GM12878 (cell line): ENCODE results near the gene ARAF. TPM values are rescaled to one million over a fixed set of nuclear protein-coding genes. Genes with fewer than 3 reads are reported as not detected.

Experiments used
- ATAC-seq: fragments of 200-7000 bp; cut with Tn5 transposase; 3 replicates; pipeline ENCODE4 v1.9.1; 2020; ENCODE audit warnings: mild to moderate bottlenecking, moderate library complexity
- BruUV-seq: library from RNA; stranded (reverse); fragments of 400-500 nt; replicated peaks from 2 replicates; lab custom pipeline; 2021; lab: Mats Ljungman, UMichigan
- CTCF ChIA-PET: fragments of 300-600 bp; sonication (Branson Sonifier 250); formaldehyde crosslinking; extraction: SDS; loops from one replicate; lab custom pipeline; 2021; ENCODE audit warnings: inconsistent platforms; lab: Yijun Ruan, JAX
- POLR2A ChIA-PET: fragments of 350-600 bp; formaldehyde crosslinking; extraction: SDS; loops from one replicate; lab custom pipeline; 2021; ENCODE audit warnings: inconsistent platforms; lab: Charles Lee
- RAD21 ChIA-PET: fragments of 300-600 bp; sonication (Branson Sonifier 250); formaldehyde crosslinking; loops from one replicate; lab custom pipeline; 2023; ENCODE audit warnings: antibody characterized with exemption; ENCODE audit not compliant: unreplicated experiment; lab: Charles Lee
- SMC1A ChIA-PET: fragments of 300-600 bp; sonication (Branson Sonifier 250); formaldehyde crosslinking; loops from one replicate; lab custom pipeline; 2023; ENCODE audit not compliant: unreplicated experiment, uncharacterized antibody; lab: Charles Lee
- DNase-seq: peaks from one replicate; pipeline ENCODE4 v3.0.0-alpha.2; 2011; ENCODE audit warnings: low read depth, low spot score
- FAIRE-seq: peaks from 3 replicates; lab custom pipeline; 2011; peaks lifted over from hg19 to GRCh38; lab: Jason Lieb, UNC
- H2AFZ ChIP-seq: 2 replicates; pipeline ENCODE4 v1.6.0; 2011; ENCODE audit warnings: low read depth, low read length, control low read depth; ENCODE audit not compliant: control insufficient read depth
- H3K27ac ChIP-seq: 2 replicates; pipeline ENCODE4 v1.5.1; 2011; ENCODE audit warnings: control low read depth; ENCODE audit not compliant: control insufficient read depth, insufficient read depth
- H3K27me3 ChIP-seq, 2 experiments: replicated peaks in 1 of 2; 2 replicates each; pipeline versions ENCODE4 v1.6.0 to v1.6.1; 2011; ENCODE audit warnings: low read length in 1 of 2; ENCODE audit not compliant: control insufficient read depth in 2 of 2, insufficient read depth in 2 of 2
- H3K36me3 ChIP-seq, 2 experiments: 2 replicates each; pipeline ENCODE4 v1.5.1; 2011; ENCODE audit warnings: low read length in 1 of 2; ENCODE audit not compliant: control insufficient read depth in 2 of 2, insufficient read depth in 2 of 2
- H3K4me1 ChIP-seq: 2 replicates; pipeline ENCODE4 v1.6.1; 2011; ENCODE audit warnings: mild to moderate bottlenecking, low read length, moderate library complexity, mixed read lengths; ENCODE audit not compliant: control insufficient read depth, insufficient read depth
- H3K4me2 ChIP-seq: 2 replicates; pipeline ENCODE4 v1.6.0; 2011; ENCODE audit warnings: control low read depth; ENCODE audit not compliant: control insufficient read depth, insufficient read depth
- H3K4me3 ChIP-seq: fragments of 200-600 bp; sonication (generic); 2 replicates; pipeline ENCODE4 v1.5.1; 2016
- H3K79me2 ChIP-seq: 2 replicates; pipeline ENCODE4 v1.6.0; 2011; ENCODE audit warnings: low read length; ENCODE audit not compliant: control insufficient read depth, insufficient read depth
- H3K9ac ChIP-seq: 2 replicates; pipeline ENCODE4 v1.8.0; 2011; ENCODE audit warnings: low read length, control low read depth, mixed read lengths; ENCODE audit not compliant: control insufficient read depth, insufficient read depth
- H3K9me3 ChIP-seq: replicated peaks from 3 replicates; pipeline ENCODE4 v1.5.1; 2011; ENCODE audit warnings: mild to moderate bottlenecking, low read length; ENCODE audit not compliant: control insufficient read depth, insufficient read depth
- H4K20me1 ChIP-seq: 2 replicates; pipeline ENCODE4 v1.6.0; 2011; ENCODE audit not compliant: control insufficient read depth, insufficient read depth
- ATF7 ChIP-seq: fragments of 450-650 bp; IDR thresholded peaks from 2 replicates; pipeline ENCODE4 v1.6.1; 2016; ENCODE audit warnings: low read depth, mild to moderate bottlenecking
- BACH1 ChIP-seq: fragments of 450-650 bp; IDR thresholded peaks from 2 replicates; pipeline ENCODE4 v1.6.1; 2017; ENCODE audit warnings: mild to moderate bottlenecking, borderline replicate concordance
- CHD4 ChIP-seq: fragments of 200-600 bp; sonication (generic); IDR thresholded peaks from 2 replicates; pipeline ENCODE4 v1.6.1; 2016; ENCODE audit warnings: mild to moderate bottlenecking
- NFYA ChIP-seq: IDR thresholded peaks from 2 replicates; pipeline ENCODE4 v1.6.1; 2011; ENCODE audit warnings: low read depth, mild to moderate bottlenecking, low read length, improper control_type of control experiment, borderline replicate concordance
- RAD21 ChIP-seq: IDR thresholded peaks from 2 replicates; pipeline ENCODE4 v1.6.1; 2011; ENCODE audit warnings: mild to moderate bottlenecking, low read depth, low read length, moderate library complexity; ENCODE audit not compliant: insufficient read depth
- RCOR1 ChIP-seq: conservative IDR thresholded peaks from 2 replicates; pipeline ENCODE4 v1.6.1; 2012; ENCODE audit warnings: low read depth, low read length, improper control_type of control experiment
- SIX5 ChIP-seq: IDR thresholded peaks from 2 replicates; pipeline ENCODE4 v1.6.1; 2011; ENCODE audit warnings: mild to moderate bottlenecking, low read depth, low read length, moderate library complexity; ENCODE audit not compliant: severe bottlenecking
- TBL1XR1 ChIP-seq: IDR thresholded peaks from 2 replicates; pipeline ENCODE4 v1.6.1; 2012; ENCODE audit warnings: low read depth, low read length, improper control_type of control experiment
- YY1 ChIP-seq: IDR thresholded peaks from 2 replicates; pipeline ENCODE4 v1.6.1; 2011; ENCODE audit warnings: low read depth, mild to moderate bottlenecking, low read length
- WGBS: methylation state at CpG from one replicate; pipeline ENCODE4 v1.1.6; 2016; ENCODE audit warnings: low lambda C conversion rate; ENCODE audit not compliant: insufficient replicate concordance, insufficient coverage; ENCODE audit errors: missing lambda C conversion rate; 5-methylcytosine and 5-hydroxymethylcytosine counted together
- in situ Hi-C: fragments of 300-500 bp; cut with MboI; formaldehyde crosslinking; loops from 9 replicates; pipeline ENCODE4 v1.14.3; 2018; ENCODE audit warnings: mixed read lengths
- intact Hi-C: fragments of 100-400 bp; cut with micrococcal nuclease; formaldehyde crosslinking; loops from one replicate; pipeline ENCODE4 v1.14.2; 2022; ENCODE audit not compliant: unreplicated experiment
- polyA plus RNA-seq, 11 experiments: library from polyadenylated mRNA; depleted of rRNA in 4 of 11; unstranded in 6 of 11; stranded (reverse) in 5 of 11; fragments of >200 nt; fragmentation: Nextera tagmentation in 4 of 11; fragmentation: Illumina TruSeq in 1 of 11; extraction: Ambion mirVana in 4 of 11; extraction: Trizol in 1 of 11; gene quantifications; 1 replicate in 1 of 11; 2 replicates in 10 of 11; pipeline versions ENCODE4 v1.2.1 to v1.2.3, GENCODE V29; 2011 to 2016; ENCODE audit warnings: inconsistent platforms in 2 of 11, missing spikeins in 2 of 11, low read depth in 1 of 11
- total RNA-seq, 4 experiments: library from RNA; depleted of rRNA in 3 of 4; stranded (reverse); fragments of >200 nt in 3 of 4; fragmentation: Illumina TruSeq in 1 of 4; extraction: Trizol in 1 of 4; gene quantifications; 2 replicates each; pipeline versions ENCODE4 v1.2.1 to v1.2.3, GENCODE V29; 2013 to 2021
- TF ChIP-seq, protein P1 (sequence below): fragments of 450-650 bp; IDR thresholded peaks from 2 replicates; pipeline ENCODE4 v1.6.1; 2016; ENCODE audit warnings: mild to moderate bottlenecking, moderate library complexity, borderline replicate concordance

ARAF gene
- total and polyA plus RNA-seq, 10 of the 15 experiments (the other 5 are each of a cell fraction or from before 2014, with no cell fraction given) = 5.0 to 79.2 (median 39.1) TPM

DNA sequence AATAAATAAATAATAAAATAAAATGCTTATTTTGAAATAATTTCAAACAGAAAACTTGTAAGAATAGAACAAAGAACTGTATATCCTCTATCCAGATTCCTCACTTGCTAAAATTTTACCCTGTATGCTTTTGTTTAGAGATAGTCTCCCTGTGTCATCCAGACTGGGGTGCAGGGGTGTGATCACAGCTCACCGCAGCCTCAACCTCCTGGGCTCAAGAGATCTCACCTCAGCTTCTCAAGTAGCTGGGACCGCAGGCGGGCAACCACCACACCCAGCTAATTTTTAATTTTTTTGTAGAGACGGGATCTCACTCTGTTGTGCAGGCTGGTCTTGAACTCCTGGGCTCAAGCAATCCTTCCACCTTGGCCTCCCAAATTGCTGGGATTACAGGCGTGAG, 17.5 kb upstream of the ARAF start:
- Histone ChIP-seq H3K4me1 (no peaks in the 10 kb centered on the region), H3K9ac (no peak overlapping the region), H3K4me3 (no peak overlapping the region), H2AFZ (no peak overlapping the region), H3K4me2 (no peak overlapping the region), H3K79me2 (no peaks in the 10 kb centered on the region), H3K9me3 (no peaks in the 10 kb centered on the region), H4K20me1 (no peaks in the 10 kb centered on the region), H3K36me3 (no peaks in the 10 kb centered on the region), H3K27me3 (no peaks in the 10 kb centered on the region), H3K27ac (no peak overlapping the region)
- WGBS = 86% methylated on average over 5 of the region's 5 CpGs
- TF ChIP-seq SIX5 (no peak), RAD21 (no peak), ATF7 (no peak), BACH1 (no peak), TBL1XR1 (no peak), CHD4 (no peak), NFYA (no peak), RCOR1 (no peak), YY1 (no peak)
- TF ChIP-seq, protein P1, sequence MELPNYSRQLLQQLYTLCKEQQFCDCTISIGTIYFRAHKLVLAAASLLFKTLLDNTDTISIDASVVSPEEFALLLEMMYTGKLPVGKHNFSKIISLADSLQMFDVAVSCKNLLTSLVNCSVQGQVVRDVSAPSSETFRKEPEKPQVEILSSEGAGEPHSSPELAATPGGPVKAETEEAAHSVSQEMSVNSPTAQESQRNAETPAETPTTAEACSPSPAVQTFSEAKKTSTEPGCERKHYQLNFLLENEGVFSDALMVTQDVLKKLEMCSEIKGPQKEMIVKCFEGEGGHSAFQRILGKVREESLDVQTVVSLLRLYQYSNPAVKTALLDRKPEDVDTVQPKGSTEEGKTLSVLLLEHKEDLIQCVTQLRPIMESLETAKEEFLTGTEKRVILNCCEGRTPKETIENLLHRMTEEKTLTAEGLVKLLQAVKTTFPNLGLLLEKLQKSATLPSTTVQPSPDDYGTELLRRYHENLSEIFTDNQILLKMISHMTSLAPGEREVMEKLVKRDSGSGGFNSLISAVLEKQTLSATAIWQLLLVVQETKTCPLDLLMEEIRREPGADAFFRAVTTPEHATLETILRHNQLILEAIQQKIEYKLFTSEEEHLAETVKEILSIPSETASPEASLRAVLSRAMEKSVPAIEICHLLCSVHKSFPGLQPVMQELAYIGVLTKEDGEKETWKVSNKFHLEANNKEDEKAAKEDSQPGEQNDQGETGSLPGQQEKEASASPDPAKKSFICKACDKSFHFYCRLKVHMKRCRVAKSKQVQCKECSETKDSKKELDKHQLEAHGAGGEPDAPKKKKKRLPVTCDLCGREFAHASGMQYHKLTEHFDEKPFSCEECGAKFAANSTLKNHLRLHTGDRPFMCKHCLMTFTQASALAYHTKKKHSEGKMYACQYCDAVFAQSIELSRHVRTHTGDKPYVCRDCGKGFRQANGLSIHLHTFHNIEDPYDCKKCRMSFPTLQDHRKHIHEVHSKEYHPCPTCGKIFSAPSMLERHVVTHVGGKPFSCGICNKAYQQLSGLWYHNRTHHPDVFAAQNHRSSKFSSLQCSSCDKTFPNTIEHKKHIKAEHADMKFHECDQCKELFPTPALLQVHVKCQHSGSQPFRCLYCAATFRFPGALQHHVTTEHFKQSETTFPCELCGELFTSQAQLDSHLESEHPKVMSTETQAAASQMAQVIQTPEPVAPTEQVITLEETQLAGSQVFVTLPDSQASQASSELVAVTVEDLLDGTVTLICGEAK = no peak
- in situ Hi-C loops = no loop called here
- ChIA-PET SMC1A (no interaction called here), RAD21 (no interaction called here), CTCF (interaction anchor here (1.1 kb wide), 1 partner anchor 20 kb away, joined by 4 read pairs; no protein-coding TSS in a partner anchor), POLR2A (no interaction called here)
- DNase-seq (no peak), FAIRE-seq (no peak), ATAC-seq (no peak)
- intact Hi-C loops = no loop called here
- BruUV-seq = no TSS peak
